GM12872 (cell line): ENCODE measurements around the gene PTP4A2.

Source experiments
- CTCF ChIP-seq: IDR thresholded peaks from 3 replicates; pipeline ENCODE4 v1.5.1; 2011; ENCODE audit warnings: low read depth, mild to moderate bottlenecking, low read length, moderate library complexity; ENCODE audit not compliant: insufficient read depth

PTP4A2 gene

GRCh38 chr1:31978843-31979400 is 40.8 kb upstream of the PTP4A2 start:
- TF ChIP-seq CTCF, result no peak

GRCh38 chr1:31977385-31978131 is 39.4 kb upstream of the PTP4A2 start:
- peak; percentile 58; the same call in 2 of the 3 replicates for TF ChIP-seq CTCF

GRCh38 chr1:31976401-31976800 is 38.2 kb upstream of the PTP4A2 start:
- TF ChIP-seq CTCF, result no peak

GRCh38 chr1:31970873-31971272 is 32.7 kb upstream of the PTP4A2 start:
- no peak for TF ChIP-seq CTCF

- TF ChIP-seq CTCF, result no peak
Observed at GRCh38 chr1:31961536-31961935, 23.4 kb upstream of the PTP4A2 start.

GRCh38 chr1:31959521-31960340 is 21.6 kb upstream of the PTP4A2 start:
- TF ChIP-seq CTCF, result no peak
